CD4-positive, alpha-beta T cell treated with Interleukin-12 subunit alpha and Interleukin-12 subunit beta, for 1 hour (primary cell): Measurements from ENCODE around the gene LPP.

Experiments
- DNase-seq: peaks from one replicate; pipeline ENCODE4 v3.0.0-alpha.2; 2020

LPP gene

GRCh38 chr3:188729422-188729821, 575.5 kb downstream of the LPP start:
- no peak for DNase-seq

GRCh38 chr3:188734395-188734794, 580.4 kb downstream of the LPP start:
- DNase-seq = no peak

GRCh38 chr3:188739511-188739910, 585.6 kb downstream of the LPP start:
- DNase-seq = no peak

GRCh38 chr3:188740010-188740409, 586.1 kb downstream of the LPP start:
- DNase-seq = no peak

GRCh38 chr3:188742755-188743550, 589.0 kb downstream of the LPP start:
- DNase-seq = no peak

GRCh38 chr3:188744166-188744565, 590.2 kb downstream of the LPP start:
- no peak for DNase-seq

GRCh38 chr3:188745031-188745430, 591.1 kb downstream of the LPP start:
- DNase-seq = no peak

- DNase-seq = no peak
Observed at GRCh38 chr3:188746291-188746783, 592.4 kb downstream of the LPP start.

- no peak for DNase-seq
Observed at GRCh38 chr3:188747489-188747888, 593.5 kb downstream of the LPP start.

- peak; percentile 75 for DNase-seq
Observed at GRCh38 chr3:188749010-188749617, 595.2 kb downstream of the LPP start.

- no peak for DNase-seq
Observed at GRCh38 chr3:188749830-188750229, 595.9 kb downstream of the LPP start.

GRCh38 chr3:188750617-188751016, 596.7 kb downstream of the LPP start:
- DNase-seq = no peak

GRCh38 chr3:188752850-188753249, 598.9 kb downstream of the LPP start:
- no peak for DNase-seq

GRCh38 chr3:188754267-188754666, 600.3 kb downstream of the LPP start:
- no peak for DNase-seq

- no peak for DNase-seq
Observed at GRCh38 chr3:188756241-188756640, 602.3 kb downstream of the LPP start.

- DNase-seq = no peak
Observed at GRCh38 chr3:188759336-188760005, 605.5 kb downstream of the LPP start.

GRCh38 chr3:188760408-188760807, 606.5 kb downstream of the LPP start:
- no peak for DNase-seq

GRCh38 chr3:188761439-188761838, 607.5 kb downstream of the LPP start:
- no peak for DNase-seq

- DNase-seq = no peak
Observed at GRCh38 chr3:188761964-188762363, 608.0 kb downstream of the LPP start.

- no peak for DNase-seq
Observed at GRCh38 chr3:188764609-188765008, 610.7 kb downstream of the LPP start.

- DNase-seq = no peak
Observed at GRCh38 chr3:188769831-188770230, 615.9 kb downstream of the LPP start.

GRCh38 chr3:188772886-188773285, 618.9 kb downstream of the LPP start:
- no peak for DNase-seq

GRCh38 chr3:188775412-188775811, 621.5 kb downstream of the LPP start:
- no peak for DNase-seq

GRCh38 chr3:188776447-188776846, 622.5 kb downstream of the LPP start:
- no peak for DNase-seq
